HUDEP-2 (cell line): ENCODE measurements around the gene NEK11.
"Not testable (repeated sequence)": the region's sequence is repeated elsewhere in the genome, so short reads cannot be mapped to it uniquely, and the experiment has no call there.

Source experiments
- DNase-seq, 76 experiments: peaks; one replicate each; lab custom pipeline; 2025; ENCODE audit not compliant: unreplicated experiment in 76 of 76; lab: John Stamatoyannopoulos, UW

Gene NEK11

GRCh38 chr3:131282967-131283366 lies 256.3 kb downstream of the NEK11 start:
- no peak for DNase-seq

GRCh38 chr3:131283862-131284261 lies 257.2 kb downstream of the NEK11 start:
- no peak for DNase-seq

- no peak for DNase-seq
These were observed 257.6 kb downstream of the NEK11 start for GRCh38 chr3:131284302-131284701.

GRCh38 chr3:131285456-131285855 lies 258.8 kb downstream of the NEK11 start:
- DNase-seq = no peak

- DNase-seq = no peak
These were observed 273.2 kb downstream of the NEK11 start for GRCh38 chr3:131299836-131300235.

GRCh38 chr3:131303848-131304247 lies 277.2 kb downstream of the NEK11 start:
- no peak for DNase-seq

- DNase-seq = no peak
These were observed 278.2 kb downstream of the NEK11 start for GRCh38 chr3:131304890-131305289.

- no peak for DNase-seq
These were observed 279.6 kb downstream of the NEK11 start for GRCh38 chr3:131306242-131306641.

- DNase-seq = no peak
These were observed 287.6 kb downstream of the NEK11 start for GRCh38 chr3:131314318-131314717.

- no peak for DNase-seq
These were observed 288.5 kb downstream of the NEK11 start for GRCh38 chr3:131315162-131315561.

- DNase-seq = no peak
These were observed 291.0 kb downstream of the NEK11 start for GRCh38 chr3:131317667-131318066.

- no peak for DNase-seq
These were observed 296.3 kb downstream of the NEK11 start for GRCh38 chr3:131323014-131323413.

- no peak for DNase-seq
These were observed 297.1 kb downstream of the NEK11 start for GRCh38 chr3:131323792-131324191.

GRCh38 chr3:131324923-131325322 lies 298.2 kb downstream of the NEK11 start:
- DNase-seq = no peak

GRCh38 chr3:131326307-131326706 lies 299.6 kb downstream of the NEK11 start:
- DNase-seq = no peak

- DNase-seq = no peak
These were observed 302.0 kb downstream of the NEK11 start for GRCh38 chr3:131328721-131329120.

- DNase-seq = no peak
These were observed 303.1 kb downstream of the NEK11 start for GRCh38 chr3:131329774-131330173.

- DNase-seq = not testable (repeated sequence)
These were observed 304.9 kb downstream of the NEK11 start for GRCh38 chr3:131331456-131332085.

GRCh38 chr3:131338948-131339640 lies 312.4 kb downstream of the NEK11 start:
- DNase-seq = no peak

- no peak for DNase-seq
These were observed 315.1 kb downstream of the NEK11 start for GRCh38 chr3:131341761-131342160.

- DNase-seq = no peak
These were observed 322.2 kb downstream of the NEK11 start for GRCh38 chr3:131348911-131349310.

- no peak for DNase-seq
These were observed 322.8 kb downstream of the NEK11 start for GRCh38 chr3:131349454-131349853.
